SH-SY5Y (cell line): ENCODE data around the gene PTPRJ.

Experiments used
- GATA2 ChIP-seq: IDR thresholded peaks from 2 replicates; pipeline ENCODE4 v1.6.1; 2011; ENCODE audit warnings: mild to moderate bottlenecking, low read depth, low read length
- GATA3 ChIP-seq: IDR thresholded peaks from 2 replicates; pipeline ENCODE4 v1.6.1; 2011; ENCODE audit warnings: low read depth, mild to moderate bottlenecking, low read length, moderate library complexity

The PTPRJ gene

DNA sequence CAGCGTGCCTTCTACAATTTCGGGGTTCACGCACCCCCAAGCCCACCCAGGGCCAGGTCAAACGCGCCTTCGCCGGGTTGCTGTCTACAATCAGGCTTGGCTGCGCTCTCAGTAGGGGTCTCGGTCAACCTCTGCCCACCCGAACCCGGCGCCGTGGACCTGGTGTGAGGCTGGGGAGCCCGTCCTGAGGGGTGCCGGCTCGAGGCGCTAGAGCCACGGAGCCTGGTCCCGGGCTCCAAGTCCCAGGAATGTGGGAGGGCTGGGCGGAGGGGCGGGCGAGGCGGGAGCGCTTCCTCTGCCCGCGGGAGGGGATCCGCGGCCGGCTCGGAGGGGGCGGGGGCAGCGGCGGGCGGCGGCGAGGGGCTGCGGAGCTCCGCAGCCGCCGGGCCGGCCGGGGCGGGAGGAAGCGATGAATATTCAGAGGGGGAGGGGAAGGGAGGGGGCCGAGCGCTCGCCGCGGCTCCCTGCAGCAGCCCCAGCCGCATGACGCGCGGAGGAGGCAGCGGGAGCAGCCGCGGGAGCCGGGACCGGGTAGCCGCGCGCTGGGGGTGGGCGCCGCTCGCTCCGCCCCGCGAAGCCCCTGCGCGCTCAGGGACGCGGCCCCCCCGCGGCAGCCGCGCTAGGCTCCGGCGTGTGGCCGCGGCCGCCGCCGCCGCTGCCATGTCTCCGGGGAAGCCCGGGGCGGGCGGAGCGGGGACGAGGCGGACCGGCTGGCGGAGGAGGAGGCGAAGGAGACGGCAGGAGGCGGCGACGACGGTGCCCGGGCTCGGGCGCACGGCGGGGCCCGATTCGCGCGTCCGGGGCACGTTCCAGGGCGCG, at the start of gene PTPRJ:
TSS of gene PTPRJ (plus strand) at position 472 of the 819 bp plus-strand sequence. CDS start 354 bp downstream, outside the sequence.
- no peak for TF ChIP-seq GATA2
- no peak for TF ChIP-seq GATA3

GRCh38 chr11:47932544-47932943, 47.8 kb upstream of the PTPRJ start:
- TF ChIP-seq GATA2 (no peak), GATA3 (no peak)

- TF ChIP-seq GATA2 (no peak), GATA3 (no peak)
Measured at GRCh38 chr11:47938791-47939560, 41.4 kb upstream of the PTPRJ start.

- no peak for TF ChIP-seq GATA2
- TF ChIP-seq GATA3 = no peak
Measured at GRCh38 chr11:47940904-47941649, 39.3 kb upstream of the PTPRJ start.

DNA sequence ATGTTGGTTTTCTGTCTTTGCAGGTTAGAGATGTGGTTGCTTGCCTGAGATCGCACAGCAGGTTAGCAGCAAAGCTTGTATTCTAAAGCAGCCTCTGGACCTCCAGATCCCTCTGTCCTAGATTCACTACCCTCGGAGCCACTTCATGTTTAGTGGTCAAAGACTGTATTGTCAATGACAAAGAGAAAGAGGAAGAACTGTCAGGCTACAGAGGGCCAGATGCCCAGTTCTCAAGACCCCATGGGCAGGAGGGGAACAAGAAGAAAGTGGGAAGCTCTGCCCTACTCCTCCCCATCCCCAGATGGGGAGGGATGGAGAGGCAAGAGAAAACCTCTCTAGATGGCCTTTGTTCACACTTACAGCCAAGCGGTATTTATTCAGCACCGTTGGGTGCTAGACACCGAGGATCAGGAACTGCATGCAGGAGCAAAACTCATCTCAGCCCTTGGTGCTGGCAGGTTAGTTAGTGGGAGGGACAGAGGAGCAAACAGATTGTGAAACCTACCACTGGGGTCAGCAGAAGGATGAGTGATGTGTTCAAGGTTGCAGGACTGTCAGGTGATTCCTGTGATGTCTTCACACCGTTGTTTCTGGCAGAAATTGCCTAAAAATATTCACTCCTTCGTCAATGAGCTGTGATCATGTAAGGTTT, 38.3 kb upstream of the PTPRJ start:
- TF ChIP-seq GATA3 (no peak), GATA2 (no peak)

- TF ChIP-seq GATA2 (no peak), GATA3 (no peak)
Measured at GRCh38 chr11:47943721-47944586, 36.4 kb upstream of the PTPRJ start.

- TF ChIP-seq GATA2 (no peak), GATA3 (peak; percentile 50)
Measured at GRCh38 chr11:47944632-47945031, 35.7 kb upstream of the PTPRJ start.

- TF ChIP-seq GATA2 (no peak), GATA3 (no peak)
Measured at GRCh38 chr11:47946682-47947559, 33.4 kb upstream of the PTPRJ start.

GRCh38 chr11:47948137-47948536, 32.2 kb upstream of the PTPRJ start:
- TF ChIP-seq GATA2 (no peak), GATA3 (no peak)

GRCh38 chr11:47950396-47950795, 30.0 kb upstream of the PTPRJ start:
- TF ChIP-seq GATA2 (no peak), GATA3 (no peak)

- TF ChIP-seq GATA3 = no peak
- no peak for TF ChIP-seq GATA2
Measured at GRCh38 chr11:47955061-47955755, 25.2 kb upstream of the PTPRJ start.
